Measurements from ENCODE around the gene RTN1. TPM values are rescaled to one million over a fixed set of nuclear protein-coding genes. Genes with fewer than 3 reads are reported as not detected.
A peak's percentile ranks its signal among the peaks of the same experiment; 100 is the strongest.

RTN1 gene
- total and polyA plus RNA-seq, 3 donors from 2014 or later, result 8.2 to 11.1 (median 10.9) TPM

- Histone ChIP-seq H3K9me3 (no peaks in the 10 kb centered on the region), H3K27ac (no peak overlapping the region), H3K27me3 (no peaks in the 10 kb centered on the region), H3K4me1 (peaks cover 4% of the 10 kb centered on the region), H3K4me3 (no peak overlapping the region), H3K36me3 (ENCODE audit: low read depth, missing control alignments) (no peaks in the 10 kb centered on the region)
- no peak for TF ChIP-seq POLR2A (IDR thresholded peaks at IDR 0.05)
- no peak for DNase-seq
- intact Hi-C loops (cut with DNase I; ENCODE audit: low total_unique reads), result no loop called here
- WGBS, 2 donors, result 64 to 77% methylated on average over 3 of the region's 3 CpGs
Measured at GRCh38 chr14:59588101-59588500, 282.5 kb downstream of the RTN1 start.

GRCh38 chr14:59585891-59586554, 284.6 kb downstream of the RTN1 start:
- H3K27me3 ChIP-seq, result no peaks in the 10 kb centered on the region
- 80 to 87% methylated on average over 10 of the region's 10 CpGs for WGBS, 2 donors
- intact Hi-C loops (cut with DNase I; ENCODE audit: low total_unique reads), result no loop called here
- no peak for DNase-seq
- no peaks in the 10 kb centered on the region for H3K9me3 ChIP-seq
- H3K4me1 ChIP-seq, result peaks cover 4% of the 10 kb centered on the region
- TF ChIP-seq POLR2A (IDR thresholded peaks at IDR 0.05) (no peak), CTCF (IDR thresholded peaks at IDR 0.05) (no peak)
- H3K36me3 ChIP-seq (ENCODE audit: low read depth, missing control alignments), result no peaks in the 10 kb centered on the region
- no peak overlapping the region for H3K4me3 ChIP-seq
- no peak overlapping the region for H3K27ac ChIP-seq

- no peak for DNase-seq
- no peaks in the 10 kb centered on the region for H3K9me3 ChIP-seq
- H3K36me3 ChIP-seq (ENCODE audit: low read depth, missing control alignments), result no peaks in the 10 kb centered on the region
- intact Hi-C loops (cut with DNase I; ENCODE audit: low total_unique reads), result no loop called here
- 14 to 25% methylated on average over 2 of the region's 2 CpGs for WGBS, 2 donors
- peaks cover 4% of the 10 kb centered on the region for H3K4me1 ChIP-seq
- peak overlapping the region in 1 of 2 donors; percentile 21 for H3K4me3 ChIP-seq
- TF ChIP-seq POLR2A (IDR thresholded peaks at IDR 0.05) (no peak), CTCF (IDR thresholded peaks at IDR 0.05) (no peak)
- no peaks in the 10 kb centered on the region for H3K27me3 ChIP-seq
- no peak overlapping the region for H3K27ac ChIP-seq
Measured at GRCh38 chr14:59583755-59584154, 286.8 kb downstream of the RTN1 start.

- Histone ChIP-seq H3K4me1 (peaks cover 4% of the 10 kb centered on the region), H3K27me3 (no peaks in the 10 kb centered on the region), H3K4me3 (peak overlapping the region; percentile 10 to 21), H3K9me3 (no peaks in the 10 kb centered on the region), H3K27ac (no peak overlapping the region), H3K36me3 (ENCODE audit: low read depth, missing control alignments) (no peaks in the 10 kb centered on the region)
- WGBS, 2 donors, result 54 to 64% methylated on average over 20 to 23 of the region's 23 CpGs
- DNase-seq, result no peak
- TF ChIP-seq CTCF (IDR thresholded peaks at IDR 0.05) (no peak), POLR2A (IDR thresholded peaks at IDR 0.05) (no peak)
- intact Hi-C loops (cut with DNase I; ENCODE audit: low total_unique reads), result no loop called here
Measured at GRCh38 chr14:59582845-59583509, 287.6 kb downstream of the RTN1 start.

- H3K36me3 ChIP-seq (ENCODE audit: low read depth, missing control alignments), result no peaks in the 10 kb centered on the region
- no peaks in the 10 kb centered on the region for H3K27me3 ChIP-seq
- intact Hi-C loops (cut with DNase I; ENCODE audit: low total_unique reads), result no loop called here
- no peaks in the 10 kb centered on the region for H3K9me3 ChIP-seq
- H3K27ac ChIP-seq, result no peak overlapping the region
- no peak for TF ChIP-seq POLR2A (IDR thresholded peaks at IDR 0.05)
- no peak for TF ChIP-seq CTCF (IDR thresholded peaks at IDR 0.05)
- no peak overlapping the region for H3K4me3 ChIP-seq
- 57 to 60% methylated on average over 3 of the region's 3 CpGs for whole genome bisulfite sequencing, 2 donors
- H3K4me1 ChIP-seq, result peaks cover 4% of the 10 kb centered on the region
- no peak for DNase-seq
Measured at GRCh38 chr14:59582161-59582560, 288.4 kb downstream of the RTN1 start.
